GM19468 (cell line): ENCODE results near the gene CHAD.
"Not testable (repeated sequence)": the region's sequence is repeated elsewhere in the genome, so short reads cannot be mapped to it uniquely, and the experiment has no call there.

Experiments
- ATAC-seq: cut with Tn5 transposase; IDR thresholded peaks from one replicate; pipeline ENCODE4 v1.9.1; 2021; ENCODE audit warnings: mild to moderate bottlenecking, moderate library complexity, moderate number of reproducible peaks; ENCODE audit not compliant: unreplicated experiment; ENCODE audit errors: extremely low read depth

CHAD gene

GRCh38 chr17:50432125-50432762 is 36.4 kb downstream of the CHAD start:
- ATAC-seq: no peak

GRCh38 chr17:50430821-50431618 is 37.7 kb downstream of the CHAD start:
- ATAC-seq: no peak

DNA sequence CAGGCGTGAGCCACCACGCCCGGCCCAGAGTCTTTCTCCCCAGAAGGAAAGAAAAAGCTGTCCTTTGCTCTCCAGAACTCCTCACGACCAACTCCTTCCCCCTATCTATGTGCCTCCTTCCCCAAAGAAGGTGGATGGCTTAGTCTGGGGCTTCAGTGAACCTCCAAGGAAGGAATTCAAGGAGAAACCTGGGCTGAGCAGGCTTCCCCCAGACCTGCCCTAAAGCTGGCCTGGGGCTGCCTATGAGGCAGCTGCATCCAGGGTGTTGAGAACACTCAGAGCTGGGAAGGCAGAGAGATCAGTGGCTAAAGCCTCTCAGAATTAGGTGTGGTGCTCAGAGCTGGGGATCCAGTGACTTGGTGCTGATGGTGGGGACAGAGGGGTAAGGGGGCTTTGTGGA is 38.9 kb downstream of the CHAD start:
- ATAC-seq: no peak

DNA sequence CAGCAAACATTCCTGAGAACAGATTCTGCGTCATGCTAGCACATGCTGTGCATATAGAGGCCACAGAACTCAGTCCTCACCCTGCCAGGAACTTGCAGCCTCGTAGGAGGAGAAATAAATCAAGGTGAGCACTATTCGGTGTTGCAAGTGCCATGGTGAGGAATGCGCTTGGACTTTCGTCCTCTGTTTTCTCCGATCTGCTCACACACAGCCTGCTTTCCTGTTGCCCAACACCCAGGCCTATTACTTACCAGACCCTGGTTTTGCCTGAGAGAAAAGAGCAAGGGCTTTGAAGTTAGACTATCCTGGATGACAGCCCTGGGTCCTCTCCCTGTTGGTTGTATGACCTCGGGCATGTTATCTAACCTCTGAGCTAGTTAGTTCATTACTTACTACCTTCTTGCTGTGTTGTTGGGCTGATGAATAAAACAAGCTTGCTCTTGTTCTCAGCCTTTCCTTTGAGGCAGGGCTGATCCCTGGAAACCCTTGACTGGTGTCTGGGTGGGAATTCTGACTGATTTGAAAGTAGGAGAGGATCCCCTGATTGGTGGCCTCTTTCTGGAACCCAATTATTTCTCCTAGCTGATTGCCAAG is 39.8 kb downstream of the CHAD start:
- ATAC-seq: no peak

GRCh38 chr17:50428126-50428525 is 40.6 kb downstream of the CHAD start:
- ATAC-seq: not testable (repeated sequence)

DNA sequence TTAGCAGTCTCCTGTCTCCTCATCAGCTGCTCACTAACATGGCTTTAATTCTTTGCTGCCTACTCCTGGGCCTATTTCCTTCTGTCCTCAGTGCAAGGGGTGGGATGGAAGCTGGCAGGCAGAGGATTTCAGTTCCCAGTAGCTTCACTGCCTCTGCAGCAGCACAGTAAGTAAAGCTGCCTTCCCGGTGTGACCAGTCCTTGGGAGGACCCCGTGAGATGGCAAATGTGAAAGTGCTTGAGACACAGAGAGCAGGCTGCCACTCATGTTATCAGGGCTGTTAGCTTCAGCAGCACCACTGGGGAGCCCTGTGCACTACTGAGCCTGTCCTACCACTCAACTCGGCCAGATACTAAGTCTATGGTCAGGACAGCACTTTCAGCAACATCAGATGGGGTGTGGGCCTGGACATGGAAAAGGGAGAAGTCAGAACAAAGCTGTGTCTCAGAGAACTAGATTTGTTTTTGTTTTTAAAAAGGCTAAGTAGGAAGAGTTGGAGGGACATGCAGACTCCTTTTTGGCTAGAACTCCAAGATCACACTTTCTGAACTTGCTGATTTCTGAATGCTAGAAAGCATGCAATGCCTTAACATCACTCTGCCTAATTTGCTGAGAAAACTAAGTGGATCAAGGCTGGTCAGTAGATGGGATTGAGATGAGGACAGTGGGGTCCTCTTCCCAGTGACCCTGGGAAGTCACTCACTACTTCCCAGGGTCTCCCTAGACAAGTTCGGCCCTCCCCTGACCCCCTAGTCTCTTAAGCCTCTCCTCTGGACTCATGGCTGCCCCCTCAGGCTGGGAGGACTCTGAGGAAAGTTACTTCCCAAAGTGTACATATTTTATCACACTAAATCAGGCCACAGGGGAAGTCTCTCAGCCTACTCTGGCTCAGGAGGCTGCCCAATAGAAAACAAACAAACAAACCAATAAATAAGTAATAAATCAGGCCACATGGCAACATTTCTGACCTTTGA is 41.6 kb downstream of the CHAD start:
- no peak for ATAC-seq

- ATAC-seq: no peak
These were observed 42.3 kb downstream of the CHAD start for GRCh38 chr17:50426472-50426782.

DNA sequence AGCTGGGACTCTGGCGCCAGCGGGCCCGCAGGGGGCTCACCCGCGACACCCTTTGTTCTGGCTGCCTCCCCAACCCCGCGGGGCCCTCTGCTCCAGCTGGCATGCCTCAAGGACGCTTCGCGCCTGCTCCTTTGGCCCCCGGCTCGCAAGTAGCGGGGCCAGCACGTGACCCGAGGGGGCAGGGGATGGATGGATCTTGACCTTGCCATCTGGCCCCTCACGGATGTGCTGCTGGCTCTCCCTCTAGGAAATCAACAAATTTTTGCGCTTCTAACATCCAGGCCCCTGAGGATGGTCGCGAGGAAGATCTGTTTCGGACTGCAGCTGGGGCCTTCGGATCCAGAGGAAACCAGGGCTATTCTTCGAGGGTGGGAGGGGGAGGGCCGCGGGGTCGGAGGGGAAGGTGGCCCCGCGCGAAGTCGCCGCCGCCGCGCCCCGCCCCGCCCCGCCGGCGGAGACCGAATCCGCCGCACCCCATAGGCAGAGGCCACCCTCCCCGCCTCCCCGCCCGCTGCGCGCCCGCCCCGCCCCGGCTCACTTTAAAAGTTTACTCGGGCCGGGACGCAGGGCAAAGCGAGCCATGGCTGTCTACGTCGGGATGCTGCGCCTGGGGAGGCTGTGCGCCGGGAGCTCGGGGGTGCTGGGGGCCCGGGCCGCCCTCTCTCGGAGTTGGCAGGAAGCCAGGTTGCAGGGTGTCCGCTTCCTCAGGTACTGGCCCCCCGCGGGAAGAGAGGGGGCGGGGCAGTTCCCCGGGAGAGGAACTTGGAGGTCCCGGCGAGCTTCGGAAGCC is 42.8 kb downstream of the CHAD start, which contains the start of gene ACSF2:
Gene ACSF2, plus strand, starts transcription at position 537 of the 790 bp plus-strand sequence. Its CDS starts 44 bp downstream, at position 581.
- no peak for ATAC-seq

GRCh38 chr17:50424996-50425681 is 43.5 kb downstream of the CHAD start:
- no peak for ATAC-seq

- ATAC-seq: no peak
These were observed 44.3 kb downstream of the CHAD start for GRCh38 chr17:50424246-50424995.

GRCh38 chr17:50423553-50424159 is 45.0 kb downstream of the CHAD start:
- no peak for ATAC-seq

DNA sequence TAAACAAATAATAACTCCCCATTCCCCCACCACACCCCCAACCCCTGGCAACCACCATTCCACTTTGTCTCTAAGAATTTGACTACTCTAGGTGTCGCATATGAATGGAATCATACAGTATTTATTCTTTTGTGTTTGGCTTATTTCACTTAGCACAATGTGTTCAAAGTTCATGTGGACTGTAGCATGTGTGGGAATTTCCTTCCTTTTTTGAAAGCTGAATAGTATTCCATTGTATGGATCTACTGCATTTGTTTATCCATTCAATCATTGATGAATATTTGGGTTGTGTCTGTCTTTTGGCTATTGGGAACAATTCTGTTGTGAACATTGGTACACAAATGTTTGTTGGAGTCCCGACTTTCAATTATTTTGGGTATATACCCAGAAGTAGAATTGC is 45.9 kb downstream of the CHAD start:
- no peak for ATAC-seq

DNA sequence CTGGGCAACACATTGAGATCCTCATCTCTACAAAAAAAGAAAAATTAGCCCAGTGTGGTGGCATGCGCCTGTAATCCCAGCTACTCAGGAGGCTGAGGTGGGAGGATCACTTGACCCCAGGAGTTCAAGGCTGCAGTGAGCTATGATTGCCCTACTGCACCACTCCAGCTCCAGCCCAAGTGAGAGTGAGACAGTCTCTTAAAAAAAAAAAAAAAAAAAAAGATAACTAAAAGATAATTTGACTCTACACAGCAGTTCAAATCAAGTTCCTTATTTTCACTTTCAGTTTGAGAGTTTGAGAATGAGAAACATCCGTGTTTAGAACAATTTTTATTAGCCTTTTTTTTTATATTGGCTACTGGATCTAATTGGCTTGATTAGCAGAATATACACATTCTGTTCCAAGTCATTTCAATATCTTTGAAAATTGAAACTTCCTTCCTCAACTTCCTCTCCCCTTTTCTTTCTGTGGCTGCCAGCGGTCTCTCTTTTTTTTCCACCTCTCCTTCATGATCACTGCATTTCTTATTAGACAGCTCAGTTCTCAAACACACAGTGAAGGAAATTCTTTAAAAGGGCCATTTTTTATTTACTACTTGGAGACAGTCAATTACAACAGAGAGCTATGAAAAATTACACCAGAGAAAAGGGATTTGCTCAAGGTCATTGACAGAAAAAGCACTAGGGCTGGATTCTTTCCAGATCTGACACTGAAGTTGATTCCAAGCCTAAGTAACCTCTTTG is 47.2 kb downstream of the CHAD start:
- ATAC-seq: no peak

- no peak for ATAC-seq
These were observed 48.1 kb downstream of the CHAD start for GRCh38 chr17:50420419-50421112.

GRCh38 chr17:50419577-50419976 is 49.1 kb downstream of the CHAD start:
- not testable (repeated sequence) for ATAC-seq

DNA sequence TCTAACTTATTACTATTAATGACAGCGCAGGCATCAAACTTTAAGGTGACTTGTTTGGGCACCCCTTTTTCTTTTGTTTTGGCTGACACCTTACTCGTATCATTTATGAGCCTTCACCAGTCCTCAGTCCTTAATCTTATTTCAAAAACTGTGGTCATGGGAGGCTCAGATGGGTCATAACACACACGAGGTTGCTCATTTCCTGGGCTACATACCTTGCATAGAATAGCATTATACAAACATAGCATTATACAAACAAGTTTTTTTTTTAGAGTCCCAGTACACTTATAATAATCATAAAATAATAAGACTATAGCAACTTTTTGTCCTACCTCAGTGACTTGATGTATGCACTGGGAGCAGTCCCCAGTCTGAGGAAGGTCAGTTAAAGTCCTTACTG is 53.9 kb downstream of the CHAD start:
- no peak for ATAC-seq
